ENCODE data around the gene CHCHD10. TPM values are rescaled to one million over a fixed set of nuclear protein-coding genes. Genes with fewer than 3 reads are reported as not detected.

The CHCHD10 gene
- total RNA-seq, 1 experiment from 2014 or later, result 86.0 TPM

- H3K27ac Mint-ChIP-seq (ENCODE audit: low read depth, unreplicated experiment), result no peak overlapping the region
- no peak for TF ChIP-seq CTCF (IDR thresholded peaks at IDR 0.05; ENCODE audit: unreplicated experiment)
- POLR2A ChIA-PET, result interaction anchor here (1.1 kb wide), 1 partner anchor 102 kb away, joined by 3 read pairs; the partner anchor contains the start of gene SLC2A11
- CTCF ChIA-PET, result interaction anchor here (1.0 to 1.8 kb wide), 3 partner anchors 12 to 95 kb away, joined by 3 to 6 read pairs (median 4); partner anchors contain the start of gene CHCHD10
- no peaks in the 10 kb centered on the region for H3K36me3 Mint-ChIP-seq (ENCODE audit: insufficient read depth, unreplicated experiment)
- no peak overlapping the region for H3K4me3 Mint-ChIP-seq (ENCODE audit: unreplicated experiment)
- no TSS peak for BruUV-seq (replicated peaks)
- H3K27me3 Mint-ChIP-seq (ENCODE audit: insufficient read depth, unreplicated experiment), result no peaks in the 10 kb centered on the region
- intact Hi-C loops (cut with micrococcal nuclease), result no loop called here
- no peaks in the 10 kb centered on the region for H3K9me3 Mint-ChIP-seq (ENCODE audit: unreplicated experiment)
- H3K4me1 Mint-ChIP-seq (ENCODE audit: insufficient read depth, unreplicated experiment), result peaks cover 6% of the 10 kb centered on the region
- DNase-seq (ENCODE audit: unreplicated experiment), result no peak
Measured at GRCh38 chr22:23754980-23755636, 12.7 kb downstream of the CHCHD10 start.

GRCh38 chr22:23754220-23754919 is 13.4 kb downstream of the CHCHD10 start, which contains the start of gene VPREB3:
Gene VPREB3, minus strand, starts transcription at chr22:23754425. Its CDS starts 62 bp downstream, at chr22:23754363.
- CTCF ChIA-PET, result interaction anchor here (0.6 to 1.8 kb wide), 4 partner anchors 13 to 95 kb away, joined by 3 to 6 read pairs (median 4); partner anchors contain the start of gene CHCHD10
- BruUV-seq (replicated peaks), result no TSS peak
- no peaks in the 10 kb centered on the region for H3K27me3 Mint-ChIP-seq (ENCODE audit: insufficient read depth, unreplicated experiment)
- intact Hi-C loops (cut with micrococcal nuclease), result no loop called here
- H3K27ac Mint-ChIP-seq (ENCODE audit: low read depth, unreplicated experiment), result no peak within 1 kb of the TSS
- no peak within 1 kb of the TSS for H3K4me3 Mint-ChIP-seq (ENCODE audit: unreplicated experiment)
- H3K36me3 Mint-ChIP-seq (ENCODE audit: insufficient read depth, unreplicated experiment), result no peaks in the 10 kb centered on the region
- no peak for DNase-seq (ENCODE audit: unreplicated experiment)
- POLR2A ChIA-PET, result interaction anchor here (1.1 kb wide), 1 partner anchor 103 kb away, joined by 3 read pairs; the partner anchor contains the start of gene SLC2A11
- TF ChIP-seq CTCF (IDR thresholded peaks at IDR 0.05; ENCODE audit: unreplicated experiment), result no peak
- peaks cover 13% of the 10 kb centered on the region for H3K4me1 Mint-ChIP-seq (ENCODE audit: insufficient read depth, unreplicated experiment)
- peaks cover 7% of the 10 kb centered on the region for H3K9me3 Mint-ChIP-seq (ENCODE audit: unreplicated experiment)

GRCh38 chr22:23753385-23753784 is 14.4 kb downstream of the CHCHD10 start:
- no peak for TF ChIP-seq CTCF (IDR thresholded peaks at IDR 0.05; ENCODE audit: unreplicated experiment)
- Mint-ChIP-seq H3K27ac (ENCODE audit: low read depth, unreplicated experiment) (no peak overlapping the region), H3K36me3 (ENCODE audit: insufficient read depth, unreplicated experiment) (no peaks in the 10 kb centered on the region), H3K4me1 (ENCODE audit: insufficient read depth, unreplicated experiment) (peaks cover 13% of the 10 kb centered on the region), H3K4me3 (ENCODE audit: unreplicated experiment) (no peak overlapping the region), H3K9me3 (ENCODE audit: unreplicated experiment) (peaks cover 7% of the 10 kb centered on the region), H3K27me3 (ENCODE audit: insufficient read depth, unreplicated experiment) (no peaks in the 10 kb centered on the region)
- ChIA-PET POLR2A (no interaction called here), CTCF (interaction anchor here (0.6 kb wide), 1 partner anchor 107 kb away, joined by 4 read pairs; no protein-coding TSS in a partner anchor)
- no peak for DNase-seq (ENCODE audit: unreplicated experiment)
- BruUV-seq (replicated peaks), result no TSS peak
- intact Hi-C loops (cut with micrococcal nuclease), result no loop called here

GRCh38 chr22:23752750-23753149 is 15.0 kb downstream of the CHCHD10 start:
- Mint-ChIP-seq H3K4me3 (ENCODE audit: unreplicated experiment) (no peak overlapping the region), H3K27me3 (ENCODE audit: insufficient read depth, unreplicated experiment) (no peaks in the 10 kb centered on the region), H3K36me3 (ENCODE audit: insufficient read depth, unreplicated experiment) (no peaks in the 10 kb centered on the region), H3K4me1 (ENCODE audit: insufficient read depth, unreplicated experiment) (peaks cover 13% of the 10 kb centered on the region), H3K9me3 (ENCODE audit: unreplicated experiment) (peaks cover 7% of the 10 kb centered on the region), H3K27ac (ENCODE audit: low read depth, unreplicated experiment) (no peak overlapping the region)
- intact Hi-C loops (cut with micrococcal nuclease), result no loop called here
- POLR2A ChIA-PET, result interaction anchor here (2.6 kb wide), 1 partner anchor 15 kb away, joined by 12 read pairs; the partner anchor contains the start of gene CHCHD10
- BruUV-seq (replicated peaks), result no TSS peak
- DNase-seq (ENCODE audit: unreplicated experiment), result no peak
- CTCF ChIA-PET, result interaction anchor here (0.6 kb wide), 1 partner anchor 108 kb away, joined by 4 read pairs; no protein-coding TSS in a partner anchor
- TF ChIP-seq CTCF (IDR thresholded peaks at IDR 0.05; ENCODE audit: unreplicated experiment), result no peak
